Ascending aorta (tissue), 2 donors: Measurements from ENCODE around the gene NAA10. TPM values are rescaled to one million over a fixed set of nuclear protein-coding genes. Genes with fewer than 3 reads are reported as not detected.

ENCODE experiments used
- DNase-seq, 2 donors: peaks; one replicate each; pipeline ENCODE4 v3.0.0-alpha.2; 2019; ENCODE audit warnings: low spot score in 2 of 2
- H3K27ac ChIP-seq, 2 donors: fragments of 200-600 bp; sonication (generic); one replicate each; pipeline ENCODE4 v1.5.1; 2016 to 2017; ENCODE audit warnings: mild to moderate bottlenecking in 1 of 2
- H3K27me3 ChIP-seq: fragments of 200-600 bp; sonication (generic); one replicate; pipeline ENCODE4 v1.5.1; 2017
- H3K36me3 ChIP-seq, 2 donors: fragments of 200-600 bp; sonication (generic); one replicate each; pipeline ENCODE4 v1.5.1; 2016
- H3K4me1 ChIP-seq, 2 donors: fragments of 200-600 bp; sonication (generic); one replicate each; pipeline ENCODE4 v1.5.1; 2016 to 2017; ENCODE audit warnings: mild to moderate bottlenecking in 1 of 2
- H3K4me3 ChIP-seq, 2 donors: fragments of 200-600 bp; sonication (generic); one replicate each; pipeline ENCODE4 v1.5.1; 2016 to 2017; ENCODE audit warnings: mild to moderate bottlenecking in 1 of 2
- H3K9me3 ChIP-seq, 2 donors: fragments of 200-600 bp; sonication (generic); one replicate each; pipeline ENCODE4 v1.5.1; 2016
- intact Hi-C: fragments of 100-400 bp; cut with DNase I; formaldehyde crosslinking; loops from one replicate; pipeline ENCODE4 v1.15.1; 2023
- total RNA-seq: library from RNA; depleted of rRNA; stranded (reverse); fragments of >200 nt; gene quantifications from one replicate; pipeline ENCODE4 v1.1.0, GENCODE V29; 2016
- TF ChIP-seq, protein P1 (sequence below), 3 experiments: fragments of 200-600 bp in 2 of 3; fragments of 450-650 bp in 1 of 3; sonication (generic) in 2 of 3; IDR thresholded peaks; one replicate each; pipeline ENCODE4 v1.5.1; 2016 to 2019; ENCODE audit warnings: antibody characterized with exemption in 3 of 3, mild to moderate bottlenecking in 1 of 3, moderate library complexity in 1 of 3

NAA10 gene
- total RNA-seq, 1 donor from 2014 or later = 155 TPM

DNA sequence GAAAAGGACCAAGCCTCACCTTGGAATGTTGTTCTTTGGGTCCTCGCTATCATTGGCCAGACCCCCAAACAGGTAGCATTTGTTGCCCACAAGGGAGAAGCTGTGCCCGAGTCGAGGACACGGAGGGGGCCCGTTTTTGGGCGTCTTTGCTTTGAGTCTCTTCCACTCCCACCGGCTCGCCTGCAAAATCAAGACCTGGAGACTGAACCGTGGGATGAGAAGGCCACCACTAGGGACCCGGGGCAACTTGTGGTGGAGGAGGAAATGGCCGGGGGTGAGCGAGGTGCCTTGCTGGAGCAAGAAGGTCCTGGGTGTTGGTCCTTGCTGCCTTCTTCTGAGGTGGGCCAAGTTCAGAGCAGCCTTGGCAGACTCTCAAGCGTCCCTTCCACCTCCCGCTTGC, 29.3 kb upstream of the NAA10 start:
- TF ChIP-seq, protein P1, sequence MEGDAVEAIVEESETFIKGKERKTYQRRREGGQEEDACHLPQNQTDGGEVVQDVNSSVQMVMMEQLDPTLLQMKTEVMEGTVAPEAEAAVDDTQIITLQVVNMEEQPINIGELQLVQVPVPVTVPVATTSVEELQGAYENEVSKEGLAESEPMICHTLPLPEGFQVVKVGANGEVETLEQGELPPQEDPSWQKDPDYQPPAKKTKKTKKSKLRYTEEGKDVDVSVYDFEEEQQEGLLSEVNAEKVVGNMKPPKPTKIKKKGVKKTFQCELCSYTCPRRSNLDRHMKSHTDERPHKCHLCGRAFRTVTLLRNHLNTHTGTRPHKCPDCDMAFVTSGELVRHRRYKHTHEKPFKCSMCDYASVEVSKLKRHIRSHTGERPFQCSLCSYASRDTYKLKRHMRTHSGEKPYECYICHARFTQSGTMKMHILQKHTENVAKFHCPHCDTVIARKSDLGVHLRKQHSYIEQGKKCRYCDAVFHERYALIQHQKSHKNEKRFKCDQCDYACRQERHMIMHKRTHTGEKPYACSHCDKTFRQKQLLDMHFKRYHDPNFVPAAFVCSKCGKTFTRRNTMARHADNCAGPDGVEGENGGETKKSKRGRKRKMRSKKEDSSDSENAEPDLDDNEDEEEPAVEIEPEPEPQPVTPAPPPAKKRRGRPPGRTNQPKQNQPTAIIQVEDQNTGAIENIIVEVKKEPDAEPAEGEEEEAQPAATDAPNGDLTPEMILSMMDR (IDR thresholded peaks at IDR 0.05) = no peak
- no peaks in the 10 kb centered on the region for H3K9me3 ChIP-seq
- H3K27ac ChIP-seq = no peak overlapping the region
- H3K4me3 ChIP-seq = no peak overlapping the region
- intact Hi-C loops = no loop called here
- DNase-seq = no peak
- peaks cover 10 to 18% of the 10 kb centered on the region in 2 donors for H3K4me1 ChIP-seq
- no peaks in the 10 kb centered on the region for H3K27me3 ChIP-seq
- peaks cover 46 to 52% of the 10 kb centered on the region in 2 donors for H3K36me3 ChIP-seq

DNA sequence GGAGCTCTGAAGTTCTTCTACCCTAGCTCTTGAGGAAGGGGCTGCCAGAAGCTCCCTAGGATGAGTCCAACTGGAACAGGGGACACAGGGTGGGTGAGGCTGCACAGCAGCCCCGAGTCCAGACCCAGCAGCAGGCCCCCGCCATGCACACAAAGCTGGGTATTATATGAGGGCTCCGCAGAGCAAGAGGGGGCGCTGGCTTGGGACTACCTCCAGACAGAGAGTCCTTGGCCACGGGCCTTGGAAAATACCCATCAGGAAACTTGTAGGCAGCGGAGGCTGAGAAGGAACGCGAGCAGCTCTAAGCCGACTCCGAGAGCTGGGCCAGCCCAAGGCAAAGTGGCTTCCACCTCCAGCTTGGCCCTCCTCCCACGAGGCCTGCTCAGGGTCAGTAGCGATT, 28.7 kb upstream of the NAA10 start:
- no peaks in the 10 kb centered on the region for H3K9me3 ChIP-seq
- TF ChIP-seq, protein P1 (IDR thresholded peaks at IDR 0.05) = no peak
- intact Hi-C loops = no loop called here
- H3K27me3 ChIP-seq = no peaks in the 10 kb centered on the region
- H3K4me3 ChIP-seq = no peak overlapping the region
- H3K4me1 ChIP-seq = peaks cover 10 to 14% of the 10 kb centered on the region in 2 donors
- no peak overlapping the region for H3K27ac ChIP-seq
- peaks cover 51 to 58% of the 10 kb centered on the region in 2 donors for H3K36me3 ChIP-seq
- DNase-seq = no peak

DNA sequence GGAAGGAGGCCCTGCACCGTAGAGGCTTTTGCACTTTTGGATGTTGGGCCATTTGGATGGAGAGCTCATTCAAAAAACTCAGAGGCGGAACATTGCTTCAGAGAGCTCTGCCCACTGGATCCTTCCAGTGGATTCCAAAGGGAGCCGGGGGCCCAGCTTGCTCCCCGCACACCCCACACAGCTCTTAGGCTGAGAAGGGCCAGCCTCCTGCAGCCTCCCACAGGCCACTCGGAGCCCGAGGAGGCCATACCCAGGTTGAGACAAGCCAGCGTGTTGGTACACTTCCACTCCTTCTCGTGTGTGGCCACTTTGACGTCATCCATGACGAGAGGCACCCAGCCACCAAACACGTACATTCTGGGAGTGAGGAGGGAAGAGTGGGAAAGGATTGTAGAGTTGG, 26.5 kb upstream of the NAA10 start:
- Histone ChIP-seq H3K9me3 (no peaks in the 10 kb centered on the region), H3K27ac (no peak overlapping the region), H3K4me3 (no peak overlapping the region), H3K4me1 (peaks cover 0 to 5% of the 10 kb centered on the region in 2 donors), H3K27me3 (no peaks in the 10 kb centered on the region), H3K36me3 (peaks cover 68 to 80% of the 10 kb centered on the region in 2 donors)
- intact Hi-C loops = no loop called here
- TF ChIP-seq, protein P1 (IDR thresholded peaks at IDR 0.05) = no peak
- no peak for DNase-seq

DNA sequence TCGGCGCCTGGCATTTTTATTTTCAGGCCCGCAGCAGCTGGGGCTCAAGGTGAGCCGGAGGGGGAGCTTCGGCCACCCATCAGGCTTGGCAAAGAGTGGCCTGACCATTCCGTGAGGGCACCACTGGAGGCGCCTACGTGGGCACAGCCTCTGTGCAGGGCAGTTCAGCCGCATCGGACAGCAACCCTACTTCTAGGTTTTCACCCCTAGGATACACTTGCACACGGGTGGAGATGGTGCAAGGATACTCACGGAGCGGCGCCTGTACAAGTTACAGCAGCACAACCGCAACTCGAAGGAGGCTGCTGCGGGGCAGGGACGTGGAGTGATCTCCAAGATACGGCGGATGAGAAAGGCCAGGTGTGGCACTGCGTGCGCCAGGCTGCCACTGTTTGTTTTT, 25.9 kb upstream of the NAA10 start:
- Histone ChIP-seq H3K4me1 (peaks cover 0 to 2% of the 10 kb centered on the region in 2 donors), H3K27ac (no peak overlapping the region), H3K36me3 (peaks cover 72 to 86% of the 10 kb centered on the region in 2 donors), H3K9me3 (no peaks in the 10 kb centered on the region), H3K4me3 (no peak overlapping the region), H3K27me3 (no peaks in the 10 kb centered on the region)
- DNase-seq = no peak
- intact Hi-C loops = no loop called here
- TF ChIP-seq, protein P1 (IDR thresholded peaks at IDR 0.05) = no peak

DNA sequence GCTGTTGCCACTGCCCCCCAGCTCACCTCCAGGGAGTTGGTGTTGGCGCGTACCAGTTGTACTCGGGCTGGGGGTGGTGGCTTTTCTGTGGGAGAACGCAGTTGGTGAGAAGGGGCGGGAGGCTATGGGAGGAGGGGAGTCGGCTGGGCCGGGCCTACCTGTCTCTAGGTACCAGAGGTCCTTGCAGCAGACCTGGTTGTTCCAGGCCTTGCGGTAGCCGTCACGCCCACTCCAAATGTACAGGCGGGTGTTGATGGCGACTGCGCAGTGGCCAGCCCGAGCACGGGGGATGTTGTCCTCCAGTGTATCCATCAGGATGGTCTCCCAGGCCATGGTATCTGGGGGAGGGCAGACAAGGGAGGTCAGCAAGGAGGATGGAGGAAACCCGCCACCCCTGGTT, 25.2 kb upstream of the NAA10 start:
- Histone ChIP-seq H3K27ac (no peak overlapping the region), H3K4me3 (no peak overlapping the region), H3K36me3 (peaks cover 77 to 89% of the 10 kb centered on the region in 2 donors), H3K27me3 (no peaks in the 10 kb centered on the region), H3K9me3 (no peaks in the 10 kb centered on the region), H3K4me1 (no peaks in the 10 kb centered on the region)
- TF ChIP-seq, protein P1 (IDR thresholded peaks at IDR 0.05) = no peak
- DNase-seq = no peak
- intact Hi-C loops = no loop called here

DNA sequence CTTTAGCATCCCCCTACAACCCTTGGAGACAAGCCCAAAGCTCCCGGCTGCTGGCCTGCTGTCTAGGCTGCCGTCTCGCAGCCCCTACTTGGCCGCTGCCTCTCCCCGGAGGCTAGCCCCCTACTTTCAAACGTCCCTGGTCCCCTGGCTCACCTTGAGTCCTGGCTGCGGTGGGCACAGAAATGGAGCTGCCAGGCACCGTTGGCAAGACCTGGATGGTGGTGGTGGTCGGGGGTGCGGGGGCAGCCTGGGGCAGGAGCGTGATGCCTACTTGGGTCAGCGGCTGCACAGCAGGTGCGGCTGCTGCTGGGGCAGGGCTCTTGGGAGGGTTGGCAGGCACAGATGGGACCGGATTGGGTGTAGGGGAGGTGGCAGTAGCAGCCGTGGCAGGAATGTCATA, 24.8 kb upstream of the NAA10 start:
- Histone ChIP-seq H3K9me3 (no peaks in the 10 kb centered on the region), H3K4me3 (no peak overlapping the region), H3K27ac (no peak overlapping the region), H3K36me3 (peaks cover 81 to 91% of the 10 kb centered on the region in 2 donors), H3K27me3 (no peaks in the 10 kb centered on the region), H3K4me1 (no peaks in the 10 kb centered on the region)
- intact Hi-C loops = loop anchor here (10.0 kb wide), 1 partner anchor 445 kb away; the partner anchor contains the start of gene ATP2B3
- DNase-seq = no peak
- TF ChIP-seq, protein P1 (IDR thresholded peaks at IDR 0.05) = no peak
